Tongue (tissue), 2 donors: ENCODE results near the gene TBC1D17. TPM values are rescaled to one million over a fixed set of nuclear protein-coding genes. Genes with fewer than 3 reads are reported as not detected.
"Not testable (repeated sequence)": the region's sequence is repeated elsewhere in the genome, so short reads cannot be mapped to it uniquely, and the experiment has no call there.

Experiments used
- DNase-seq: peaks from one replicate; pipeline ENCODE4 v3.0.0-alpha.2; 2015
- total RNA-seq: library from RNA; depleted of rRNA; stranded (reverse); fragments of >200 nt; gene quantifications from one replicate; pipeline ENCODE4 v1.2.3, GENCODE V29; 2014

Gene TBC1D17
- total RNA-seq, 1 donor from 2014 or later: 11.9 TPM

- no peak for DNase-seq
Measured at GRCh38 chr19:49921871-49922795, 44.6 kb downstream of the TBC1D17 start.

- DNase-seq: no peak
Measured at GRCh38 chr19:49923055-49924003, 45.8 kb downstream of the TBC1D17 start.

- peak; percentile 45 for DNase-seq
Measured at GRCh38 chr19:49924004-49924880, 46.7 kb downstream of the TBC1D17 start.

GRCh38 chr19:49924881-49925210 lies 47.3 kb downstream of the TBC1D17 start:
- not testable (repeated sequence) for DNase-seq

GRCh38 chr19:49925486-49925885 lies 48.0 kb downstream of the TBC1D17 start:
- no peak for DNase-seq

GRCh38 chr19:49926515-49926914 lies 49.0 kb downstream of the TBC1D17 start:
- no peak for DNase-seq

GRCh38 chr19:49927526-49928264 lies 50.2 kb downstream of the TBC1D17 start:
- peak; percentile 52 for DNase-seq

- DNase-seq: peak; percentile 98
Measured at GRCh38 chr19:49929121-49929610, 51.7 kb downstream of the TBC1D17 start, which contains the start of the genes ATF5 and NUP62. ATF5 (plus strand) TSS chr19:49929205; CDS start chr19:49930851, 1,646 bp downstream. NUP62 (minus strand) TSS chr19:49929504; CDS start chr19:49909807, 19,697 bp downstream.

- peak; percentile 97 for DNase-seq
Measured at GRCh38 chr19:49929611-49930482, 52.3 kb downstream of the TBC1D17 start.

GRCh38 chr19:49930483-49931011 lies 53.0 kb downstream of the TBC1D17 start:
- no peak for DNase-seq

GRCh38 chr19:49931293-49932040 lies 54.0 kb downstream of the TBC1D17 start:
- DNase-seq: no peak

GRCh38 chr19:49932041-49932451 lies 54.5 kb downstream of the TBC1D17 start:
- no peak for DNase-seq

- no peak for DNase-seq
Measured at GRCh38 chr19:49932731-49933131, 55.2 kb downstream of the TBC1D17 start.

GRCh38 chr19:49933643-49934042 lies 56.1 kb downstream of the TBC1D17 start:
- no peak for DNase-seq

GRCh38 chr19:49936549-49936948 lies 59.0 kb downstream of the TBC1D17 start:
- no peak for DNase-seq

- DNase-seq: peak; percentile 90
Measured at GRCh38 chr19:49937750-49938381, 60.4 kb downstream of the TBC1D17 start.
